Uterus (tissue), 2 donors: ENCODE results near the gene LRBA.

Experiments
- POLR2A ChIP-seq, 2 donors: fragments of 450-650 bp; IDR thresholded peaks; one replicate each; pipeline ENCODE4 v1.6.1; 2016; ENCODE audit warnings: antibody characterized with exemption in 2 of 2, mild to moderate bottlenecking in 1 of 2, moderate library complexity in 1 of 2
- TF ChIP-seq, protein P1 (sequence below), 4 experiments: fragments of 200-600 bp in 2 of 4; fragments of 450-650 bp in 2 of 4; sonication (generic) in 2 of 4; IDR thresholded peaks; one replicate each; pipeline ENCODE4 v1.5.1; 2016 to 2019; ENCODE audit warnings: antibody characterized with exemption in 4 of 4, mild to moderate bottlenecking in 2 of 4, moderate library complexity in 1 of 4

- TF ChIP-seq, protein P1, sequence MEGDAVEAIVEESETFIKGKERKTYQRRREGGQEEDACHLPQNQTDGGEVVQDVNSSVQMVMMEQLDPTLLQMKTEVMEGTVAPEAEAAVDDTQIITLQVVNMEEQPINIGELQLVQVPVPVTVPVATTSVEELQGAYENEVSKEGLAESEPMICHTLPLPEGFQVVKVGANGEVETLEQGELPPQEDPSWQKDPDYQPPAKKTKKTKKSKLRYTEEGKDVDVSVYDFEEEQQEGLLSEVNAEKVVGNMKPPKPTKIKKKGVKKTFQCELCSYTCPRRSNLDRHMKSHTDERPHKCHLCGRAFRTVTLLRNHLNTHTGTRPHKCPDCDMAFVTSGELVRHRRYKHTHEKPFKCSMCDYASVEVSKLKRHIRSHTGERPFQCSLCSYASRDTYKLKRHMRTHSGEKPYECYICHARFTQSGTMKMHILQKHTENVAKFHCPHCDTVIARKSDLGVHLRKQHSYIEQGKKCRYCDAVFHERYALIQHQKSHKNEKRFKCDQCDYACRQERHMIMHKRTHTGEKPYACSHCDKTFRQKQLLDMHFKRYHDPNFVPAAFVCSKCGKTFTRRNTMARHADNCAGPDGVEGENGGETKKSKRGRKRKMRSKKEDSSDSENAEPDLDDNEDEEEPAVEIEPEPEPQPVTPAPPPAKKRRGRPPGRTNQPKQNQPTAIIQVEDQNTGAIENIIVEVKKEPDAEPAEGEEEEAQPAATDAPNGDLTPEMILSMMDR (IDR thresholded peaks at IDR 0.05): no peak
- no peak for TF ChIP-seq POLR2A (IDR thresholded peaks at IDR 0.05)
These were observed 110.4 kb downstream of the LRBA start for GRCh38 chr4:150904671-150905070.
